SK-N-DZ (cell line): ENCODE measurements around the gene VRK1.

ENCODE experiments used
- DNase-seq: peaks from one replicate; pipeline ENCODE4 v3.0.0-alpha.2; 2015; ENCODE audit warnings: low spot score

Gene VRK1

DNA sequence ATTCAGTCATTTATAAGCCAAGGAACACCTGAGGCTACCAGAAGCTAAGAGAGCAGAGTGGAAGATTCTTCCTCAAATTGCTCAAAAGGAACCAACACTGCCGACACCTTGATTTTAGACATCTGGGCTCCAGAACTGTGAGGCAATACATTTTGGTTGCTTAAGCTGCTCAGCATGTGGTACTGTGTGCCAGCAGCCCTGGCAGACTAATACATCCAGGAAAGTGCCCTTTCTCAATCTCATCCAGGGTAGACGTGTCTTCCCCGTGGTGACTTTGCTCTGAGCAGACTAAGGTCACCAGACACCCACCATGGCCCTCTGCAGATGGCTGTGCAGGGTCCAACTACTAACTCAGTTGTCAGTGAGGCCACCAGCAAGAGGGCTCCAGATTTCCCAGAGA, 122.8 kb downstream of the VRK1 start:
- DNase-seq = no peak

DNA sequence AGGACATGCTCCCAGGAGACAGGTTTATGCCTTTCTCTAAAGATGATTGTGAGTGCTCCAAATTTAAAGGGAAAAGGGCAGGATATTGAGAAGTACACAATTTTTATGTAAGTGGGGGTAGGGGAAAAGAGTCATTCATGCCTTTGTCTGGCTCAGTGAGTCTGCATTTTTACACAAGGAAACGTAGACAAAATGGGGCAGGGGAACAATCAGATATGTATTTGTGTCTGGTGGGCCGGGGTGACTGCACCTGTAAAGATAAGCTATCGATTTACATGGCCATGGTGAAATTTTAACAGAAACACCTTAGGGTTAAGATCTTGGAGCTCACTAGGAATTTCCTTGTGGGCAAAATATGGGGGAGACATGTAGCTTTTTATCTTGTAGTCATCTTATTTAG, 123.6 kb downstream of the VRK1 start:
- DNase-seq = no peak

DNA sequence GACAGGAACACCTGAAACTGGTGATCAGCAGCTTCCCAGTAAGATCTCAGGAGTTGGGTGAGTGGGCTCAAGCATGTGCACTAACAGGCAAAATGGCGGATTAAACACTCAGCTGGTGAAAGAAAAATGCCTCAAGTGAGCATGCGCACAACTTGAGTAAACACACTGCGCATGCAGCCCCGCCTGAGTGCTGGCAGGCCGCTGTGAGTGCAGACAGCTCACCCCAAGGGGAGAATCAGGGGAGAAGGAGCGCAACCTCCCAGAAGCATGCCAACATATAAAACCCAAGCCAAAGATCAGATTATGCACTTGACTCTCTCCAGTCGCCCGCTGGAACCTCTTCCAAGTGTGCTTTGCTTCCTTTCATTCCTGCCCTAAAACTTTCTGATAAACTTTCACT, 125.8 kb downstream of the VRK1 start:
- no peak for DNase-seq

DNA sequence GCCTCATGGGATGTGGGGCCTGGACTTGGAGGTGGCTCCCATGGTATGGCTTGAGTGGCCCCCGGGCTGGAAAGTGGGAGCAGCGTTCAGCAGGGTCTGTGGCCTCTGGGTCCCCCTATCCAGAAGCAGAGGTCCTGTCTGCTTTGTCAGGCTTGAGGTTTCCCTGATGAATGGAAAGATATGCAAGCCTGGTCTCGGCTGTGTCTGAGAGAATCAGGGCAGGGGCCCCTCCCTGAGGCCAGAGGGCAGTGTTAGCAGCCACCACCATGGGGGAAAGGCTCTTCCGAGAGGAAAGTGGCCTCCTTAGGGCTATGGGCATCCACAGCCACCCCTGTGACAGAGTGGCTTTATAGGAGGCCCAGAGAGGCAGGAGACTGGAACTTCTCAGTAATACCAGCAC, 128.2 kb downstream of the VRK1 start:
- peak; percentile 48 for DNase-seq

DNA sequence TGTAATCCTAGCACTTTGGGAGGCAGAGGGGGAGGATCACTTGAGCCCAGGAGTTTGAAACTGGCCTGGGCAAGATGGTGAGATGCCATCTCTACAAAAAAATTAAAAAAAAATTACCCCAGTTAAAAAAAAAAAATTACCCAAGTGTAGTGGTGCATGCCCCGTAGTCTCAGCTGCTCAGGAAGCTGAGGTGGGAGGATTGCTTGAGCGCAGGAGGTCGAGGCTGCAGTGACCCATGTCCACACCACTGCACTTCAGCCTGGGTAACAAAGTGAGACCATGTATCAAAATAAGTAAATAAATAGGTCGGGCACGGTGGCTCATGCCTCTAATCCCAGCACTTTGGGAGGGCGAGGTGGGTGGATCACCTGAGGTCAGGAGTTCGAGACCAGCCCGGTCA, 128.8 kb downstream of the VRK1 start:
- no peak for DNase-seq

DNA sequence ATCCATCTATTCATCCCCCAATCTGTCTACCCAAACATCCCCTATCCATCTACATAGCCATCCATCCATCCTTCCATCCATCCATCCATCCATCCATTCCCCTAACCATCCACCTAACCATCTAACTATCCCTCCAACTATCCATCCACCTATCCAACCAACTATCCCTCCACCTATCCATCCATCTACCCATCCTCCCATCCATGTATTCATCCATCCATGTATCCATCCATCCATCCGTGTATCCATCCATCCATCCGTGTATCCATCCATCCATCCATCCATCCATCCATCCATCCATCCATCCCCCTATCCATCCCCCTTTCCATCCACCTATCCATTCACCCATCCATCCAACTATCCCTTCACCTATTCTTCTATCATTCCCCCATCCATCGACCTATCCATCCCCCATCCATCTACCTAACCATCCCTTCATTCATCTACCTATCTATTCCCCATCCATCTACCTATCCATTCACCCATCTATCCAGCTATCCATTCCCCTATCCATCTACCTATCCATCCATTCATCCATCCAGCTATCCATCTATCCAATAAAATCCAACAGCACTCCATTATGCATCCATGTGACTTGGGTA, 131.7 kb downstream of the VRK1 start:
- DNase-seq = no peak

DNA sequence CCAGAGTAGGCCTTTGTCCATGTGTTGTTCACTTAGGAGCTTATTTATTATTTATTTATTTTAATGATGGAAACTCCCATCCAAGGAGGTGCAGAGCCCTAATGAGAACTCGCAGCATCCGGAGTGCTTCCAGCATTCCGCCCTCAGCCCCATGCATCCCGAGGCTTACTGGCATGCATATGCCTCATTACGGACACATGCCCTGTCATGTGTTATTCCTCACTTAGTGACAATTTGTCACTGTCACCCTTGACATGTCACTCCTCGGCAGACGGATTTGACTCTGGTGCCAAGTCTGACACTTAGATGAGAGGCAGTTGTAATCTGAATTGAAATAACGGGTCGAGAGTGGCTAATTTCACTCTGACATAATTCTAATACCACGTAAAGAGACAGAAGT, 132.8 kb downstream of the VRK1 start:
- no peak for DNase-seq

DNA sequence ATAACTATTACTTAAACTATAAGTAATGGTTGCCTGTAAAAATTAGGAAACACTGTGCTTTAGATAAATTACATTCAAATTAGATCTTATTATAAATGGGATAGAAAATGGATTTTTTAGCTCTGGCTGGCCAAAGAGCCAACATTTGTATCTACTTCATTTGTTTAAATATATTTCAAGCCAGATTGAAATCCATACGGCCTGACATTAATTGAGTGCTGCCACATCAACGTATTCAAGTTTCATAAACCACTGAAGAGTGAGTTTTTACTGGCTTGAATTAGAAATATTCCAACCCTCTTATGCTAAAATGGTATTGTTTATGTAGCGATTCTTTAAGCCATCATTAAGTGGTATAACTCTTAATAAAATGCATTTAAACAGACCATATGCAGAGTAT, 133.3 kb downstream of the VRK1 start:
- no peak for DNase-seq
